ENCODE measurements around the gene SLC35F2. TPM values are rescaled to one million over a fixed set of nuclear protein-coding genes. Genes with fewer than 3 reads are reported as not detected.

The SLC35F2 gene
- total RNA-seq, 1 donor from 2014 or later: 3.8 TPM

- H3K27me3 Mint-ChIP-seq (ENCODE audit: unreplicated experiment): peaks cover 7% of the 10 kb centered on the region
- TF ChIP-seq CTCF (IDR thresholded peaks at IDR 0.05): no peak
- H3K36me3 Mint-ChIP-seq (ENCODE audit: unreplicated experiment): no peaks in the 10 kb centered on the region
- no peak overlapping the region for H3K4me3 Mint-ChIP-seq (ENCODE audit: unreplicated experiment)
- no peak overlapping the region for H3K27ac Mint-ChIP-seq (ENCODE audit: unreplicated experiment)
- no peaks in the 10 kb centered on the region for H3K9me3 Mint-ChIP-seq (ENCODE audit: unreplicated experiment)
- H3K4me1 Mint-ChIP-seq (ENCODE audit: unreplicated experiment): no peaks in the 10 kb centered on the region
- DNase-seq (ENCODE audit: extremely low spot score, unreplicated experiment): no peak
Observed at GRCh38 chr11:107757661-107758060, 100.9 kb downstream of the SLC35F2 start.

GRCh38 chr11:107756553-107756952 lies 102.0 kb downstream of the SLC35F2 start:
- DNase-seq (ENCODE audit: extremely low spot score, unreplicated experiment): no peak
- Mint-ChIP-seq H3K27me3 (ENCODE audit: unreplicated experiment) (peaks cover 5% of the 10 kb centered on the region), H3K4me3 (ENCODE audit: unreplicated experiment) (no peak overlapping the region), H3K27ac (ENCODE audit: unreplicated experiment) (no peak overlapping the region), H3K36me3 (ENCODE audit: unreplicated experiment) (no peaks in the 10 kb centered on the region), H3K9me3 (ENCODE audit: unreplicated experiment) (no peaks in the 10 kb centered on the region), H3K4me1 (ENCODE audit: unreplicated experiment) (no peaks in the 10 kb centered on the region)
- no peak for TF ChIP-seq CTCF (IDR thresholded peaks at IDR 0.05)

- Mint-ChIP-seq H3K36me3 (ENCODE audit: unreplicated experiment) (no peaks in the 10 kb centered on the region), H3K9me3 (ENCODE audit: unreplicated experiment) (no peaks in the 10 kb centered on the region), H3K4me3 (ENCODE audit: unreplicated experiment) (no peak overlapping the region), H3K27ac (ENCODE audit: unreplicated experiment) (no peak overlapping the region), H3K27me3 (ENCODE audit: unreplicated experiment) (peaks cover 15% of the 10 kb centered on the region), H3K4me1 (ENCODE audit: unreplicated experiment) (no peaks in the 10 kb centered on the region)
- no peak for TF ChIP-seq CTCF (IDR thresholded peaks at IDR 0.05)
- no peak for DNase-seq (ENCODE audit: extremely low spot score, unreplicated experiment)
Observed at GRCh38 chr11:107752949-107753822, 105.4 kb downstream of the SLC35F2 start.

- no peaks in the 10 kb centered on the region for H3K4me1 Mint-ChIP-seq (ENCODE audit: unreplicated experiment)
- peaks cover 21% of the 10 kb centered on the region for H3K27me3 Mint-ChIP-seq (ENCODE audit: unreplicated experiment)
- no peak for TF ChIP-seq CTCF (IDR thresholded peaks at IDR 0.05)
- H3K36me3 Mint-ChIP-seq (ENCODE audit: unreplicated experiment): no peaks in the 10 kb centered on the region
- H3K9me3 Mint-ChIP-seq (ENCODE audit: unreplicated experiment): no peaks in the 10 kb centered on the region
- no peak for DNase-seq (ENCODE audit: extremely low spot score, unreplicated experiment)
- H3K27ac Mint-ChIP-seq (ENCODE audit: unreplicated experiment): no peak overlapping the region
- H3K4me3 Mint-ChIP-seq (ENCODE audit: unreplicated experiment): no peak overlapping the region
Observed at GRCh38 chr11:107752508-107752907, 106.1 kb downstream of the SLC35F2 start.

- peaks cover 19% of the 10 kb centered on the region for H3K27me3 Mint-ChIP-seq (ENCODE audit: unreplicated experiment)
- no peak overlapping the region for H3K4me3 Mint-ChIP-seq (ENCODE audit: unreplicated experiment)
- no peak for DNase-seq (ENCODE audit: extremely low spot score, unreplicated experiment)
- H3K36me3 Mint-ChIP-seq (ENCODE audit: unreplicated experiment): no peaks in the 10 kb centered on the region
- no peak overlapping the region for H3K27ac Mint-ChIP-seq (ENCODE audit: unreplicated experiment)
- no peak for TF ChIP-seq CTCF (IDR thresholded peaks at IDR 0.05)
- H3K9me3 Mint-ChIP-seq (ENCODE audit: unreplicated experiment): no peaks in the 10 kb centered on the region
- no peaks in the 10 kb centered on the region for H3K4me1 Mint-ChIP-seq (ENCODE audit: unreplicated experiment)
Observed at GRCh38 chr11:107751082-107751481, 107.5 kb downstream of the SLC35F2 start.
